PC-9 (cell line): ENCODE measurements around the gene UBA3. TPM values are rescaled to one million over a fixed set of nuclear protein-coding genes. Genes with fewer than 3 reads are reported as not detected.

ENCODE experiments used
- BruUV-seq: library from RNA; stranded (reverse); fragments of 400-500 nt; replicated peaks from 2 replicates; lab custom pipeline; 2021; lab: Mats Ljungman, UMichigan
- CTCF ChIA-PET: fragments of 300-600 bp; sonication (Branson Sonifier 250); formaldehyde crosslinking; loops from one replicate; lab custom pipeline; 2022; ENCODE audit warnings: antibody characterized with exemption; lab: Charles Lee
- POLR2A ChIA-PET: fragments of 300-600 bp; sonication (Branson Sonifier 250); formaldehyde crosslinking; loops from one replicate; lab custom pipeline; 2022; ENCODE audit warnings: antibody characterized with exemption; ENCODE audit not compliant: unreplicated experiment; lab: Charles Lee
- DNase-seq, 2 experiments: peaks; one replicate each; pipeline versions ENCODE4 v3.0.0 to v3.0.0-alpha.2; 2015 to 2022; ENCODE audit warnings: mixed read lengths in 1 of 2
- H2AFZ ChIP-seq: fragments of 200-600 bp; sonication (generic); 2 replicates; pipeline ENCODE4 v1.8.1; 2017; ENCODE audit warnings: antibody characterized with exemption
- H3F3A ChIP-seq: fragments of 200-600 bp; sonication (generic); 2 replicates; pipeline ENCODE4 v1.8.1; 2017; ENCODE audit warnings: antibody characterized with exemption, mild to moderate bottlenecking, low read depth; ENCODE audit not compliant: insufficient read depth
- H3K27ac ChIP-seq: fragments of 200-600 bp; sonication (generic); 2 replicates; pipeline ENCODE4 v1.6.1; 2016; ENCODE audit warnings: mixed run types
- H3K27me3 ChIP-seq: fragments of 200-600 bp; sonication (generic); 2 replicates; pipeline ENCODE4 v1.6.1; 2016; ENCODE audit warnings: low read depth, mixed run types; ENCODE audit not compliant: insufficient read depth
- H3K36me3 ChIP-seq: fragments of 200-600 bp; sonication (generic); 2 replicates; pipeline ENCODE4 v1.6.1; 2016; ENCODE audit warnings: low read depth, mixed run types
- H3K4me1 ChIP-seq: fragments of 200-600 bp; sonication (generic); replicated peaks from 2 replicates; pipeline ENCODE4 v1.6.1; 2016; ENCODE audit warnings: mixed run types; ENCODE audit not compliant: insufficient read depth
- H3K4me2 ChIP-seq: fragments of 200-600 bp; sonication (generic); 2 replicates; pipeline ENCODE4 v1.6.1; 2017; ENCODE audit warnings: mixed run types
- H3K4me3 ChIP-seq: fragments of 200-600 bp; sonication (generic); 2 replicates; pipeline ENCODE4 v1.6.1; 2016; ENCODE audit warnings: mixed run types
- H3K79me2 ChIP-seq: fragments of 200-600 bp; sonication (generic); 2 replicates; pipeline ENCODE4 v1.6.1; 2017; ENCODE audit warnings: low read depth, mixed run types
- H3K9me2 ChIP-seq: fragments of 200-600 bp; sonication (generic); 2 replicates; pipeline ENCODE4 v1.8.1; 2017; ENCODE audit warnings: mild to moderate bottlenecking; ENCODE audit not compliant: insufficient read depth
- H3K9me3 ChIP-seq: fragments of 200-600 bp; sonication (generic); 2 replicates; pipeline ENCODE4 v1.8.1; 2016; ENCODE audit warnings: low read depth; ENCODE audit not compliant: insufficient read depth
- H4K20me1 ChIP-seq: fragments of 200-600 bp; sonication (generic); 2 replicates; pipeline ENCODE4 v1.8.1; 2017; ENCODE audit not compliant: insufficient read depth
- EZH2 ChIP-seq: fragments of 200-600 bp; sonication (generic); IDR thresholded peaks from 2 replicates; pipeline ENCODE4 v1.8.0; 2017; ENCODE audit warnings: antibody characterized with exemption, low read depth
- intact Hi-C: fragments of 100-400 bp; cut with micrococcal nuclease; formaldehyde crosslinking; loops from one replicate; pipeline ENCODE4 v1.10.0; 2022; ENCODE audit not compliant: unreplicated experiment
- total RNA-seq: library from RNA; stranded (reverse); gene quantifications from 2 replicates; pipeline ENCODE4 v1.2.3, GENCODE V29; 2021
- TF ChIP-seq, protein P1 (sequence below): fragments of 200-600 bp; sonication (generic); conservative IDR thresholded peaks from 2 replicates; pipeline ENCODE4 v1.6.1; 2017; ENCODE audit warnings: mixed run types, antibody characterized with exemption, mild to moderate bottlenecking, moderate library complexity

The UBA3 gene
- total RNA-seq, 1 experiment from 2014 or later: 88.8 TPM

DNA sequence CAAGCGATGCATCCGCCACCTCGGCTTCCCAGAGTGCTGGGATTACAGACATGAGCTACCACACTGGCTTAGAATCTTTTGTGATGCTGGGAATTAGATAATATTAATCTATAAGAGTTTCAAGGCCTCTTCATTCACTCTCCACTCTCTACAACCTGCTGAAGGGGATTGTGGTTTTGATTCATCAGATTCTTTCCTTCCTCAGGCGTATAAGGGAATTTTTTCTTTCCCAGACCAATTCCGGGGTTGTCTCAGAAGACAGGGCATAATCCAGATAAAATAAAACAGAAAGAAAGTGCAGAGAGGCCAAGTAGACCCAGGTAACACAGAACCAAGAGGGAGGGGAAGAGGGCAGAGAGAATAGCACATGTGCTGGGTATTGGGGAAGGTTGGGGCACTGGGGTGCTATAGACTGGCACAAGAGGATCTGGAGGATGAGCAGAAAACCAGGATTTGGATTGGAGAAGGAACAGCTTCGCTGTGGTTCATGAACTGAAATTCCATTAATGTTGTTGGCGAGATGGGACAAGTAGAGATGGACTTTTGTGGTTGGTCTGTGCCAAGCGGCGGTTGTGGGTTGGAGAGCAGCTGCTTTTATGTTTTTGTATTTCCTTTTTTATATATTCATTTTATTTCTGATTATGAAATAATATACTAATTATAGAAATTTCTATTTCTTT lies 17.4 kb upstream of the UBA3 start:
- peaks cover 11% of the 10 kb centered on the region; the same call in 1 of the 2 replicates for H3K79me2 ChIP-seq
- TF ChIP-seq EZH2: no peak
- TF ChIP-seq, protein P1, sequence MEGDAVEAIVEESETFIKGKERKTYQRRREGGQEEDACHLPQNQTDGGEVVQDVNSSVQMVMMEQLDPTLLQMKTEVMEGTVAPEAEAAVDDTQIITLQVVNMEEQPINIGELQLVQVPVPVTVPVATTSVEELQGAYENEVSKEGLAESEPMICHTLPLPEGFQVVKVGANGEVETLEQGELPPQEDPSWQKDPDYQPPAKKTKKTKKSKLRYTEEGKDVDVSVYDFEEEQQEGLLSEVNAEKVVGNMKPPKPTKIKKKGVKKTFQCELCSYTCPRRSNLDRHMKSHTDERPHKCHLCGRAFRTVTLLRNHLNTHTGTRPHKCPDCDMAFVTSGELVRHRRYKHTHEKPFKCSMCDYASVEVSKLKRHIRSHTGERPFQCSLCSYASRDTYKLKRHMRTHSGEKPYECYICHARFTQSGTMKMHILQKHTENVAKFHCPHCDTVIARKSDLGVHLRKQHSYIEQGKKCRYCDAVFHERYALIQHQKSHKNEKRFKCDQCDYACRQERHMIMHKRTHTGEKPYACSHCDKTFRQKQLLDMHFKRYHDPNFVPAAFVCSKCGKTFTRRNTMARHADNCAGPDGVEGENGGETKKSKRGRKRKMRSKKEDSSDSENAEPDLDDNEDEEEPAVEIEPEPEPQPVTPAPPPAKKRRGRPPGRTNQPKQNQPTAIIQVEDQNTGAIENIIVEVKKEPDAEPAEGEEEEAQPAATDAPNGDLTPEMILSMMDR: no peak
- H3K27ac ChIP-seq: no peak overlapping the region
- POLR2A ChIA-PET: no interaction called here
- no peak for DNase-seq
- no peak overlapping the region for H3K4me2 ChIP-seq
- H3F3A ChIP-seq: 0 out of 2 replicates have a peak, but pooled peaks cover under 1% of the 10 kb centered on the region
- H3K9me3 ChIP-seq: no peaks in the 10 kb centered on the region
- peaks cover 4% of the 10 kb centered on the region; the same call in 1 of the 2 replicates for H3K36me3 ChIP-seq
- no peak overlapping the region for H2AFZ ChIP-seq
- peaks cover 13% of the 10 kb centered on the region for H3K4me1 ChIP-seq
- no peaks in the 10 kb centered on the region for H4K20me1 ChIP-seq
- H3K27me3 ChIP-seq: no peaks in the 10 kb centered on the region
- intact Hi-C loops: no loop called here
- H3K4me3 ChIP-seq: no peak overlapping the region
- no TSS peak for BruUV-seq
- CTCF ChIA-PET: no interaction called here
- no peaks in the 10 kb centered on the region for H3K9me2 ChIP-seq

DNA sequence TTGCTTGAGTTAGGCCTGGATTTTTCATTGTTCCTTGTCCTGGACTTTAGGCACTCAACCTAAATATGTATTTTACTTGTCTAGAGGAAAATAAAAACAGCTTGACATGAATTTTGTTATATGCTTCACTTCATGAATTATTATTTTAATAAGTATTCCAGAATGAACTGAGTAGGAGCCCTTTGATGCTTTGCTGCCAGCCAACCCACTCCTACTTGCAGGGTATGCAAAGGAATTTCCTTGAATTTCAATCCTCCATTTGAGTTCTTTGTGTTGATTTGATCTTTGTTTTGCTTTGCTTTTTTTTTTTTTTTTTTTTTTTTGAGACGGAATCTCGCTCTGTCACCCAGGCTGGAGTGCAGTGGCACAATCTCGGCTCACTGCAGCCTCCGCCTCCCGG lies 16.1 kb upstream of the UBA3 start:
- Histone ChIP-seq H3K4me1 (peaks cover 18% of the 10 kb centered on the region), H3K9me3 (no peaks in the 10 kb centered on the region), H3K36me3 (peaks cover 4% of the 10 kb centered on the region; the same call in 1 of the 2 replicates), H2AFZ (no peak overlapping the region), H3K27me3 (no peaks in the 10 kb centered on the region), H3K9me2 (no peaks in the 10 kb centered on the region), H3K27ac (no peak overlapping the region), H4K20me1 (no peaks in the 10 kb centered on the region), H3K4me2 (no peak overlapping the region), H3F3A (peaks cover 5% of the 10 kb centered on the region; the same call in 1 of the 2 replicates), H3K4me3 (no peak overlapping the region), H3K79me2 (peaks cover 16% of the 10 kb centered on the region)
- CTCF ChIA-PET: no interaction called here
- no peak for DNase-seq
- POLR2A ChIA-PET: no interaction called here
- intact Hi-C loops: no loop called here
- no peak for TF ChIP-seq EZH2
- TF ChIP-seq, protein P1: no peak
- no TSS peak for BruUV-seq

DNA sequence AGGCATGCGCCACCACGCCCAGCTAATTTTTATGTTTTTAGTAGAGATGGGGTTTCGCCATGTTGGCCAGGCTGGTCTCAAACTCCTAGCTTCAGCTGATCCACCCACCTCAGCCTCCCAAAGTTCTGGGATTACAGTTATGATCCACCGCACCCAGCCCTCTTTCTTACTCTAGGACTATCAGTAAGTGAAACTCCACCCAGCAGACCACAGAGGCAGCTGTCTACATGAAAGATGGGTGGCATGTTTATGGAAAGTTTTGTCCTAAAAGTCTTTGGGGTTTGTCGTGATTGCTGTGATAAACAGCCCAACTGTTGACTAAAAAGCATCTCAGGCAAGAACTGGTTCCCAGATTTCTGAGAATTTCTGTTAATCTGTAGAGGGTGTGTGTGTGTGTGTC lies 15.5 kb upstream of the UBA3 start:
- no peak overlapping the region for H3K4me3 ChIP-seq
- ChIA-PET POLR2A (no interaction called here), CTCF (no interaction called here)
- BruUV-seq: no TSS peak
- no peaks in the 10 kb centered on the region for H3K27me3 ChIP-seq
- peaks cover 25% of the 10 kb centered on the region for H3K4me1 ChIP-seq
- H3K79me2 ChIP-seq: peaks cover 23% of the 10 kb centered on the region
- no peaks in the 10 kb centered on the region for H3K9me3 ChIP-seq
- TF ChIP-seq, protein P1: no peak
- no peak for TF ChIP-seq EZH2
- H3K36me3 ChIP-seq: peaks cover 4% of the 10 kb centered on the region; the same call in 1 of the 2 replicates
- H3K9me2 ChIP-seq: no peaks in the 10 kb centered on the region
- no peaks in the 10 kb centered on the region for H4K20me1 ChIP-seq
- DNase-seq: no peak
- no peak overlapping the region for H2AFZ ChIP-seq
- no peak overlapping the region for H3K4me2 ChIP-seq
- intact Hi-C loops: no loop called here
- peaks cover 9% of the 10 kb centered on the region; the same call in 1 of the 2 replicates for H3F3A ChIP-seq
- no peak overlapping the region for H3K27ac ChIP-seq
